CD4-positive, CD25-positive, alpha-beta regulatory T cell (primary cell): ENCODE data around the gene GAREM1. TPM values are rescaled to one million over a fixed set of nuclear protein-coding genes. Genes with fewer than 3 reads are reported as not detected.
A peak's percentile ranks its signal among the peaks of the same experiment; 100 is the strongest.

ENCODE experiments used
- ATAC-seq, 2 donors: fragments of 150-1000 bp; cut with Tn5 transposase; one replicate each; pipeline ENCODE4 v1.10.0; 2021; ENCODE audit warnings: low read depth in 2 of 2, moderate number of reproducible peaks in 2 of 2, moderate library complexity in 1 of 2
- DNase-seq, 3 donors: peaks; one replicate each; pipeline versions ENCODE4 v3.0.0 to v3.0.0-alpha.2; 2012 to 2022; ENCODE audit warnings: mixed read lengths in 1 of 3
- H3K27ac ChIP-seq: one replicate; pipeline ENCODE4 v1.7.0; 2013; ENCODE audit warnings: mild to moderate bottlenecking, low read length; ENCODE audit not compliant: insufficient read depth, poor library complexity, severe bottlenecking
- H3K27me3 ChIP-seq: one replicate; pipeline ENCODE4 v1.7.0; 2013; ENCODE audit warnings: low read length; ENCODE audit not compliant: control insufficient read depth, insufficient read depth
- H3K36me3 ChIP-seq: one replicate; pipeline ENCODE4 v1.7.0; 2013; ENCODE audit warnings: mild to moderate bottlenecking, low read length, moderate library complexity; ENCODE audit not compliant: control insufficient read depth, insufficient read depth
- H3K4me1 ChIP-seq: 2 replicates; pipeline ENCODE4 v1.7.0; 2013; ENCODE audit warnings: mild to moderate bottlenecking, low read length; ENCODE audit not compliant: insufficient read depth, control insufficient read depth, poor library complexity, severe bottlenecking
- H3K4me3 ChIP-seq: one replicate; pipeline ENCODE4 v1.7.0; 2013; ENCODE audit warnings: low read depth, mild to moderate bottlenecking, low read length, moderate library complexity
- H3K9me3 ChIP-seq, 2 experiments: 1 replicate in 1 of 2; 2 replicates in 1 of 2; pipeline ENCODE4 v1.7.0; 2013; ENCODE audit warnings: low read length in 2 of 2, mild to moderate bottlenecking in 1 of 2, moderate library complexity in 1 of 2; ENCODE audit not compliant: control insufficient read depth in 2 of 2
- H3K27ac Mint-ChIP-seq, 3 donors: one replicate each; pipeline ENCODE4 v1.8.0; 2020 to 2022; ENCODE audit warnings: mild to moderate bottlenecking in 3 of 3, mixed read lengths in 3 of 3, moderate library complexity in 2 of 3
- H3K27me3 Mint-ChIP-seq: one replicate; pipeline ENCODE4 v1.8.0; 2022; ENCODE audit warnings: mild to moderate bottlenecking, mixed read lengths
- H3K36me3 Mint-ChIP-seq: one replicate; pipeline ENCODE4 v1.8.0; 2020; ENCODE audit warnings: mixed read lengths
- H3K4me1 Mint-ChIP-seq, 4 donors: one replicate each; pipeline ENCODE4 v1.8.0; 2020 to 2022; ENCODE audit warnings: mixed read lengths in 4 of 4, mild to moderate bottlenecking in 1 of 4
- H3K4me3 Mint-ChIP-seq, 4 donors: one replicate each; pipeline ENCODE4 v1.8.0; 2020 to 2022; ENCODE audit warnings: mild to moderate bottlenecking in 4 of 4, mixed read lengths in 4 of 4, moderate library complexity in 3 of 4
- H3K9me3 Mint-ChIP-seq, 7 donors: one replicate each; pipeline ENCODE4 v1.8.0; 2020 to 2022; ENCODE audit warnings: mixed read lengths in 7 of 7, mild to moderate bottlenecking in 3 of 7, moderate library complexity in 2 of 7
- polyA plus RNA-seq, 4 donors: library from polyadenylated mRNA; unstranded; fragments of 300-500 nt; fragmentation: Illumina TruSeq; gene quantifications; one replicate each; pipeline ENCODE4 v1.2.3, GENCODE V29; 2021
- total RNA-seq: library from RNA; stranded (reverse); gene quantifications from one replicate; pipeline ENCODE4 v1.2.3, GENCODE V29; 2022

Gene GAREM1
- total and polyA plus RNA-seq, 5 donors from 2014 or later = 0.05 to 0.91 TPM; not detected in 3

GRCh38 chr18:32274307-32274706 is 196.4 kb downstream of the GAREM1 start:
- H3K9me3 Mint-ChIP-seq = no peaks in the 10 kb centered on the region
- ATAC-seq = no peak
- no peak overlapping the region for H3K4me3 Mint-ChIP-seq

GRCh38 chr18:32271672-32272208 is 198.9 kb downstream of the GAREM1 start:
- no peak overlapping the region for H3K27ac Mint-ChIP-seq
- ATAC-seq (no peak), DNase-seq (peak in 1 of 3 donors; percentile 14)
- peaks cover 0 to 3% (median 0%) of the 10 kb centered on the region in 7 donors for H3K9me3 Mint-ChIP-seq
- no peaks in the 10 kb centered on the region for H3K4me1 Mint-ChIP-seq
- no peaks in the 10 kb centered on the region for H3K36me3 Mint-ChIP-seq
- no peak overlapping the region for H3K27ac ChIP-seq
- no peak overlapping the region for H3K4me3 ChIP-seq
- no peaks in the 10 kb centered on the region for H3K36me3 ChIP-seq
- no peaks in the 10 kb centered on the region for H3K9me3 ChIP-seq
- no peaks in the 10 kb centered on the region for H3K4me1 ChIP-seq
- no peak overlapping the region for H3K4me3 Mint-ChIP-seq
- H3K27me3 ChIP-seq = no peaks in the 10 kb centered on the region
- H3K27me3 Mint-ChIP-seq = peaks cover 9% of the 10 kb centered on the region

More at GRCh38 chr18:32274307-32274706, 196.4 kb downstream of the GAREM1 start:
- no peaks in the 10 kb centered on the region for H3K36me3 Mint-ChIP-seq
- H3K9me3 ChIP-seq = no peaks in the 10 kb centered on the region
- peaks cover 4% of the 10 kb centered on the region for H3K27me3 Mint-ChIP-seq
- H3K36me3 ChIP-seq = no peaks in the 10 kb centered on the region
- no peak overlapping the region for H3K27ac ChIP-seq
- H3K4me1 Mint-ChIP-seq = no peaks in the 10 kb centered on the region
- H3K4me1 ChIP-seq = no peaks in the 10 kb centered on the region
- H3K4me3 ChIP-seq = no peak overlapping the region
- DNase-seq = no peak
- H3K27ac Mint-ChIP-seq = no peak overlapping the region
- peaks cover 2% of the 10 kb centered on the region for H3K27me3 ChIP-seq

- H3K27me3 Mint-ChIP-seq = peaks cover 17% of the 10 kb centered on the region
- no peaks in the 10 kb centered on the region for H3K9me3 ChIP-seq
Measured at GRCh38 chr18:32270341-32270740, 200.3 kb downstream of the GAREM1 start.

GRCh38 chr18:32267463-32267862 is 203.2 kb downstream of the GAREM1 start:
- H3K4me1 Mint-ChIP-seq = no peaks in the 10 kb centered on the region
- H3K36me3 ChIP-seq = no peaks in the 10 kb centered on the region
- no peaks in the 10 kb centered on the region for H3K9me3 ChIP-seq
- H3K27ac Mint-ChIP-seq = no peak overlapping the region
- peaks cover 19% of the 10 kb centered on the region for H3K27me3 Mint-ChIP-seq
- DNase-seq (no peak), ATAC-seq (no peak)
- H3K4me3 ChIP-seq = no peak overlapping the region
- H3K4me3 Mint-ChIP-seq = no peak overlapping the region
- H3K27ac ChIP-seq = no peak overlapping the region
- no peaks in the 10 kb centered on the region for H3K4me1 ChIP-seq
- peaks cover 0 to 3% (median 0%) of the 10 kb centered on the region in 7 donors for H3K9me3 Mint-ChIP-seq
- peaks cover 3% of the 10 kb centered on the region for H3K27me3 ChIP-seq
- no peaks in the 10 kb centered on the region for H3K36me3 Mint-ChIP-seq

More at GRCh38 chr18:32270341-32270740, 200.3 kb downstream of the GAREM1 start:
- no peaks in the 10 kb centered on the region for H3K36me3 Mint-ChIP-seq
- Histone ChIP-seq H3K27me3 (no peaks in the 10 kb centered on the region), H3K27ac (no peak overlapping the region), H3K4me1 (no peaks in the 10 kb centered on the region), H3K4me3 (no peak overlapping the region), H3K36me3 (no peaks in the 10 kb centered on the region)
- peaks cover 0 to 3% (median 0%) of the 10 kb centered on the region in 7 donors for H3K9me3 Mint-ChIP-seq
- no peak for DNase-seq
- no peak for ATAC-seq
- H3K27ac Mint-ChIP-seq = no peak overlapping the region
- H3K4me3 Mint-ChIP-seq = no peak overlapping the region
- no peaks in the 10 kb centered on the region for H3K4me1 Mint-ChIP-seq

- H3K9me3 Mint-ChIP-seq = peaks cover 0 to 3% (median 0%) of the 10 kb centered on the region in 7 donors
Measured at GRCh38 chr18:32264401-32264800, 206.3 kb downstream of the GAREM1 start.

GRCh38 chr18:32262092-32262491 is 208.6 kb downstream of the GAREM1 start:
- H3K4me1 ChIP-seq = no peaks in the 10 kb centered on the region
- peaks cover 41% of the 10 kb centered on the region for H3K27me3 Mint-ChIP-seq

More at GRCh38 chr18:32264401-32264800, 206.3 kb downstream of the GAREM1 start:
- Mint-ChIP-seq H3K27ac (no peak overlapping the region), H3K4me1 (no peaks in the 10 kb centered on the region), H3K27me3 (peaks cover 30% of the 10 kb centered on the region), H3K36me3 (no peaks in the 10 kb centered on the region), H3K4me3 (no peak overlapping the region)
- Histone ChIP-seq H3K4me3 (no peak overlapping the region), H3K27me3 (peaks cover 5% of the 10 kb centered on the region), H3K27ac (no peak overlapping the region), H3K36me3 (no peaks in the 10 kb centered on the region), H3K4me1 (no peaks in the 10 kb centered on the region), H3K9me3 (no peaks in the 10 kb centered on the region)
- no peak for ATAC-seq
- no peak for DNase-seq

GRCh38 chr18:32261003-32261402 is 209.7 kb downstream of the GAREM1 start:
- Mint-ChIP-seq H3K4me1 (no peaks in the 10 kb centered on the region), H3K27me3 (peaks cover 33% of the 10 kb centered on the region), H3K36me3 (no peaks in the 10 kb centered on the region), H3K9me3 (peaks cover 0 to 4% (median 0%) of the 10 kb centered on the region in 7 donors), H3K27ac (no peak overlapping the region), H3K4me3 (no peak overlapping the region)
- Histone ChIP-seq H3K27me3 (peaks cover 5% of the 10 kb centered on the region), H3K4me3 (no peak overlapping the region), H3K4me1 (no peaks in the 10 kb centered on the region), H3K9me3 (no peaks in the 10 kb centered on the region), H3K27ac (no peak overlapping the region), H3K36me3 (no peaks in the 10 kb centered on the region)
- ATAC-seq (no peak), DNase-seq (no peak)

More at GRCh38 chr18:32262092-32262491, 208.6 kb downstream of the GAREM1 start:
- ATAC-seq = no peak
- peaks cover 0 to 4% (median 0%) of the 10 kb centered on the region in 7 donors for H3K9me3 Mint-ChIP-seq
- Histone ChIP-seq H3K36me3 (no peaks in the 10 kb centered on the region), H3K27me3 (peaks cover 5% of the 10 kb centered on the region), H3K9me3 (no peaks in the 10 kb centered on the region), H3K4me3 (no peak overlapping the region), H3K27ac (no peak overlapping the region)
- DNase-seq = no peak
- no peaks in the 10 kb centered on the region for H3K4me1 Mint-ChIP-seq
- no peak overlapping the region for H3K27ac Mint-ChIP-seq
- no peak overlapping the region for H3K4me3 Mint-ChIP-seq
- no peaks in the 10 kb centered on the region for H3K36me3 Mint-ChIP-seq

- peaks cover 27% of the 10 kb centered on the region for H3K27me3 Mint-ChIP-seq
- ATAC-seq = no peak
Measured at GRCh38 chr18:32259553-32259952, 211.1 kb downstream of the GAREM1 start.

More at GRCh38 chr18:32259553-32259952, 211.1 kb downstream of the GAREM1 start:
- Mint-ChIP-seq H3K4me3 (no peak overlapping the region), H3K36me3 (no peaks in the 10 kb centered on the region), H3K4me1 (no peaks in the 10 kb centered on the region), H3K9me3 (peaks cover 0 to 4% (median 0%) of the 10 kb centered on the region in 7 donors), H3K27ac (no peak overlapping the region)
- Histone ChIP-seq H3K36me3 (no peaks in the 10 kb centered on the region), H3K27me3 (peaks cover 8% of the 10 kb centered on the region), H3K9me3 (no peaks in the 10 kb centered on the region), H3K4me3 (no peak overlapping the region), H3K27ac (no peak overlapping the region), H3K4me1 (no peaks in the 10 kb centered on the region)
- DNase-seq = no peak
